Measurements from ENCODE around the gene LHCGR.

LHCGR gene

GRCh38 chr2:48755473-48755872, at the start of gene LHCGR:
Gene LHCGR, minus strand, starts transcription at chr2:48755724. Its CDS starts 53 bp downstream, at chr2:48755671.
- DNase-seq (ENCODE audit: insufficient read length, low spot score) (no peak), FAIRE-seq (no peak)
- no peak for TF ChIP-seq CTCF (IDR thresholded peaks at IDR 0.05; ENCODE audit: insufficient read depth, missing control alignments)

GRCh38 chr2:48799601-48800000, 44.1 kb upstream of the LHCGR start:
- no peak for TF ChIP-seq CTCF (IDR thresholded peaks at IDR 0.05; ENCODE audit: insufficient read depth, missing control alignments)
- FAIRE-seq: no peak
- DNase-seq (ENCODE audit: insufficient read length, low spot score): no peak

GRCh38 chr2:48795065-48795464, 39.5 kb upstream of the LHCGR start:
- no peak for FAIRE-seq
- no peak for TF ChIP-seq CTCF (IDR thresholded peaks at IDR 0.05; ENCODE audit: insufficient read depth, missing control alignments)
- DNase-seq (ENCODE audit: insufficient read length, low spot score): no peak

- no peak for TF ChIP-seq CTCF (IDR thresholded peaks at IDR 0.05; ENCODE audit: insufficient read depth, missing control alignments)
- FAIRE-seq (no peak), DNase-seq (ENCODE audit: insufficient read length, low spot score) (no peak)
These were observed 38.1 kb upstream of the LHCGR start for GRCh38 chr2:48793671-48794070.

DNA sequence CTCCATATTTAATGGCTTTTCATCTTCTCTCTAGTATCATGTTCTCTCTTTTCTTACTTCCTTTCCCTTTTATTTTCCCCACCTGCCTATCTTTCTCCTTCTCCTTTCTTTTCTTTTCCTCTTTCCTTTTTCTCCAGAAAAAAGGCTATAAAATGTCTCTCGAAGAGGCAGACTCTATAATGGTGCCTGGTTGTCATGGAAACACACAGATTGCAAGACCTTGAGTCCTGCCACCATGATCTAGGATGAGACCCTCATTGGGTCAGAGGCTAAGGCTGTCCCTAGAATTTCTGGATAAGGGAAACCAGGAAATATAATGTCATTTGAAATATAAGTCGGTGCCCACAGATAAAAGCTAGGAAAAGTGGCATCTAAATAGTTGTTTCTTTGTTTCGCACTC, 36.5 kb upstream of the LHCGR start:
- no peak for TF ChIP-seq CTCF (IDR thresholded peaks at IDR 0.05; ENCODE audit: insufficient read depth, missing control alignments)
- DNase-seq (ENCODE audit: insufficient read length, low spot score) (no peak), FAIRE-seq (no peak)

DNA sequence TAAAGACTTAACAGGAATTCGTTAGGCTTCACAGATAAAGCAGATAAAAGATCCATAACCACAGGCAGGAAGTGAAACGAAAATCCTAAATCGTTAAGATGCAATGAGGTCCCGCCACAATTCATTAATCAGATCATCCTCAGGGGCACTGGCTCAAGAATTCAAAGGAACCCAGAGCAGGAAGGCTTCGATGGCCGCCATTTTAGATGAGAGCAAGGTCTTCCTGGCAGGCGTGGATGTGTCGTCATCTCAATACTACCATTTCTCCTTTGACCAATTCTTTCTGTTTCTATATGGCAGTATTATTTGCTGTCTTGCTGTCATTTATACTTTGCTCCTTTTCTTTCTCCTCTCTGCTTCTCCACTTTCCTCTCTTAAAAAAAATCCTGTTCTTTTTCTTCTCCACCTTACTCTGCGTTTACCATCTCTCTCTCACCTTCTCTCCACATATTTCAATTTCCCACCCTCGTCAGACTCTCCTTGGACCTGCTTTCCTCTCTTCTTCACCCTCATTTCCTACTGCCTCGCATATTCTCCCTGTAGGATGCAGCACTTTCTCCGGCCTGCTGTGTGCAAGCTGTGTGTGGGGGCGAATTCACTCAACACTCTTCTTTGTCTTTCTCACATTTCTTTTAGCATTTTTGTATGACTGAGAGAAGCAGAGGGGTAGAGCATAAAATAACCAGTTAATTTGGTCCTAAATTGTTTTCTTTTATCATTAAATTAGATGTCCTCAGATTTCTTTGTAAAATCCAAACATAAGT, 35.1 kb upstream of the LHCGR start:
- no peak for TF ChIP-seq CTCF (IDR thresholded peaks at IDR 0.05; ENCODE audit: insufficient read depth, missing control alignments)
- FAIRE-seq (no peak), DNase-seq (ENCODE audit: insufficient read length, low spot score) (no peak)

- no peak for TF ChIP-seq CTCF (IDR thresholded peaks at IDR 0.05; ENCODE audit: insufficient read depth, missing control alignments)
- DNase-seq (ENCODE audit: insufficient read length, low spot score): no peak
- FAIRE-seq: no peak
These were observed 32.1 kb upstream of the LHCGR start for GRCh38 chr2:48787580-48787979.
